Measurements from ENCODE around the gene HOXB9.

Gene HOXB9

GRCh38 chr17:48575066-48575582, 51.0 kb downstream of the HOXB9 start:
- no peaks in the 10 kb centered on the region for H3K36me3 ChIP-seq (ENCODE audit: insufficient read depth, low read length)
- no peak for ATAC-seq (ENCODE audit: insufficient read depth, low read depth)
- no peak for DNase-seq
- H3K9ac ChIP-seq (ENCODE audit: low read depth, low read length) = no peak overlapping the region
- no peak overlapping the region for H3K27ac ChIP-seq (ENCODE audit: low read length)
- H3K4me3 ChIP-seq (ENCODE audit: low read depth in 1 of 2, low read length in 2 of 2) = no peak overlapping the region
- H4K20me1 ChIP-seq (ENCODE audit: insufficient read depth, low read length) = no peaks in the 10 kb centered on the region
- no peaks in the 10 kb centered on the region for H3K4me1 ChIP-seq (ENCODE audit: insufficient read depth, low read length)
- peaks cover 31% of the 10 kb centered on the region for H3K27me3 ChIP-seq (ENCODE audit: insufficient read depth, low read length, poor library complexity)
- no peak overlapping the region for H3K4me2 ChIP-seq (ENCODE audit: insufficient read depth, low read length)
- no peaks in the 10 kb centered on the region for H3K9me3 ChIP-seq (ENCODE audit: insufficient read depth, low read length, severe bottlenecking)
- TF ChIP-seq CTCF (IDR thresholded peaks at IDR 0.05; ENCODE audit: borderline replicate concordance, extremely low read depth, low read length, poor library complexity, severe bottlenecking) = no peak
- no peak for TF ChIP-seq EZH2 (IDR thresholded peaks at IDR 0.05; ENCODE audit: borderline replicate concordance, low read depth, low read length, severe bottlenecking)
- no peak overlapping the region for H2AFZ ChIP-seq (ENCODE audit: low read depth, low read length)
- no peaks in the 10 kb centered on the region for H3K79me2 ChIP-seq (ENCODE audit: insufficient read depth, low read length)

DNA sequence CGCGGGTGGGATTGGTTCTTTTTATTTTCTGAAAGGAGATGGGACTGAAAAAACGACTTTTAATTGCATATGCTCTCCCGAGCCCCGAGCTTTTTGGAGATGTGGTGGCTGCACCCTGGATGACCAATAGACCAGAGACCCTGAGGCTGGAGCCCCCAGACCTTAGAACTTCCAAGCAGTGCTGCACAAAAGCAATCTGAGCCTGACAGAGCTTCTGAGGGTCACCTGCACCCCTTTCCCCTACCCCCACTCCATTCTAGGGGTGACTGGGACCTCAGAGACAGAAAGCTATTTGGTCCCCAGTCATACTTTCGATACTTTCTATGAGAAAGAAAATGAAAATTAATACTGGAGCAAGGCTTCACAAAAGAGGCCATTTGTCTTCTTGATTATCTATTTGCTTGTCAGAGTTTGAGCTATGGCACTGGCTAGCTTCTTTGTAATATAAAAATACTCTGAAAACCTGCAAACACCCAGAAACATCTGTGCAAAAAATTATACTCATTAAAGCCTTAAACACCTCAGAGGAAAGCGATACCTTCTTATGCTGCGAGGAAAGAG, 51.6 kb downstream of the HOXB9 start:
- H3K4me1 ChIP-seq (ENCODE audit: insufficient read depth, low read length) = no peaks in the 10 kb centered on the region

DNA sequence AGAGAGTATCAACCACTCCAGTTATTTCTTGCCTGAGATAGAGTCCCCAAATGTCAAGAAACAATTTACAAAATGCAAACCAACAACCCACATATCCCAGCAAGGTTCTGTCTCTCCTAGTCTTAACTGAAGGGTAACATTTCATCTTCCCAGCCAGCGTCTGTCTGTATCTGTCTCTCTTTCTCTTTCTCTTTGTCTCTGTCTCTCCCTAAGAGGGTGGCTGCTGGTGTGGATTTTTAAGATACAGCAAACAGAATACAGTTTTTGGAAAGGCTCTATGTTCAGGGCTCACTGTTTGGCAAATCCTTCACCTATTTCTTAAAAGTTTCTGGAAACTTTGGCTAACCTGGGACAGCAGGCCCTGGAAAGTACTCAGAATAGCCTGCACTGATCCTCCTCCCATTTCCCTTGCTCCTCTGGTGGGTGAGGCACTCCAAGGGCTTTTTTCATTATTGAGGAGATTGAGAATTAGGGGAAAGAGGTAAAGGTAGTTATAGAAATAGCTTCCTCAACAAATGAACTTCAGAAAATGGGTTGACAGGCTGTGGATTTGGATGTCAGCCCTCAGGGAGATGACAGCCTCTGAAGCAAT, 54.2 kb downstream of the HOXB9 start:
- H3K9me3 ChIP-seq (ENCODE audit: insufficient read depth, low read length, severe bottlenecking) = no peaks in the 10 kb centered on the region
- no peak for ATAC-seq (ENCODE audit: insufficient read depth, low read depth)
- H3K27me3 ChIP-seq (ENCODE audit: insufficient read depth, low read length, poor library complexity) = peaks cover 43% of the 10 kb centered on the region
- DNase-seq = no peak
- H3K27ac ChIP-seq (ENCODE audit: low read length) = no peak overlapping the region
- no peak overlapping the region for H3K9ac ChIP-seq (ENCODE audit: low read depth, low read length)
- H3K4me3 ChIP-seq (ENCODE audit: low read depth in 1 of 2, low read length in 2 of 2) = no peak overlapping the region
- H3K79me2 ChIP-seq (ENCODE audit: insufficient read depth, low read length) = no peaks in the 10 kb centered on the region
- no peak overlapping the region for H2AFZ ChIP-seq (ENCODE audit: low read depth, low read length)
- no peak overlapping the region for H3K4me2 ChIP-seq (ENCODE audit: insufficient read depth, low read length)
- no peaks in the 10 kb centered on the region for H4K20me1 ChIP-seq (ENCODE audit: insufficient read depth, low read length)
- H3K4me1 ChIP-seq (ENCODE audit: insufficient read depth, low read length) = no peaks in the 10 kb centered on the region
- no peaks in the 10 kb centered on the region for H3K36me3 ChIP-seq (ENCODE audit: insufficient read depth, low read length)
- TF ChIP-seq CTCF (IDR thresholded peaks at IDR 0.05; ENCODE audit: borderline replicate concordance, extremely low read depth, low read length, poor library complexity, severe bottlenecking) (no peak), EZH2 (IDR thresholded peaks at IDR 0.05; ENCODE audit: borderline replicate concordance, low read depth, low read length, severe bottlenecking) (no peak)

More for the DNA sequence above, 51.6 kb downstream of the HOXB9 start:
- H2AFZ ChIP-seq (ENCODE audit: low read depth, low read length) = no peak overlapping the region
- no peak overlapping the region for H3K4me3 ChIP-seq (ENCODE audit: low read depth in 1 of 2, low read length in 2 of 2)
- H3K4me2 ChIP-seq (ENCODE audit: insufficient read depth, low read length) = no peak overlapping the region
- no peaks in the 10 kb centered on the region for H3K79me2 ChIP-seq (ENCODE audit: insufficient read depth, low read length)
- TF ChIP-seq CTCF (IDR thresholded peaks at IDR 0.05; ENCODE audit: borderline replicate concordance, extremely low read depth, low read length, poor library complexity, severe bottlenecking) (no peak), EZH2 (IDR thresholded peaks at IDR 0.05; ENCODE audit: borderline replicate concordance, low read depth, low read length, severe bottlenecking) (no peak)
- H3K36me3 ChIP-seq (ENCODE audit: insufficient read depth, low read length) = no peaks in the 10 kb centered on the region
- ATAC-seq (ENCODE audit: insufficient read depth, low read depth) = no peak
- no peaks in the 10 kb centered on the region for H4K20me1 ChIP-seq (ENCODE audit: insufficient read depth, low read length)
- no peak for DNase-seq
- peaks cover 32% of the 10 kb centered on the region for H3K27me3 ChIP-seq (ENCODE audit: insufficient read depth, low read length, poor library complexity)
- no peak overlapping the region for H3K27ac ChIP-seq (ENCODE audit: low read length)
- no peak overlapping the region for H3K9ac ChIP-seq (ENCODE audit: low read depth, low read length)
- H3K9me3 ChIP-seq (ENCODE audit: insufficient read depth, low read length, severe bottlenecking) = no peaks in the 10 kb centered on the region
